HG03135 (cell line): ENCODE measurements around the gene CSH1.
A peak's percentile ranks its signal among the peaks of the same experiment; 100 is the strongest.
"Not testable (repeated sequence)": the region's sequence is repeated elsewhere in the genome, so short reads cannot be mapped to it uniquely, and the experiment has no call there.

Source experiments
- ATAC-seq: cut with Tn5 transposase; IDR thresholded peaks from one replicate; pipeline ENCODE4 v1.9.1; 2021; ENCODE audit warnings: mild to moderate bottlenecking, moderate library complexity; ENCODE audit not compliant: unreplicated experiment

CSH1 gene

DNA sequence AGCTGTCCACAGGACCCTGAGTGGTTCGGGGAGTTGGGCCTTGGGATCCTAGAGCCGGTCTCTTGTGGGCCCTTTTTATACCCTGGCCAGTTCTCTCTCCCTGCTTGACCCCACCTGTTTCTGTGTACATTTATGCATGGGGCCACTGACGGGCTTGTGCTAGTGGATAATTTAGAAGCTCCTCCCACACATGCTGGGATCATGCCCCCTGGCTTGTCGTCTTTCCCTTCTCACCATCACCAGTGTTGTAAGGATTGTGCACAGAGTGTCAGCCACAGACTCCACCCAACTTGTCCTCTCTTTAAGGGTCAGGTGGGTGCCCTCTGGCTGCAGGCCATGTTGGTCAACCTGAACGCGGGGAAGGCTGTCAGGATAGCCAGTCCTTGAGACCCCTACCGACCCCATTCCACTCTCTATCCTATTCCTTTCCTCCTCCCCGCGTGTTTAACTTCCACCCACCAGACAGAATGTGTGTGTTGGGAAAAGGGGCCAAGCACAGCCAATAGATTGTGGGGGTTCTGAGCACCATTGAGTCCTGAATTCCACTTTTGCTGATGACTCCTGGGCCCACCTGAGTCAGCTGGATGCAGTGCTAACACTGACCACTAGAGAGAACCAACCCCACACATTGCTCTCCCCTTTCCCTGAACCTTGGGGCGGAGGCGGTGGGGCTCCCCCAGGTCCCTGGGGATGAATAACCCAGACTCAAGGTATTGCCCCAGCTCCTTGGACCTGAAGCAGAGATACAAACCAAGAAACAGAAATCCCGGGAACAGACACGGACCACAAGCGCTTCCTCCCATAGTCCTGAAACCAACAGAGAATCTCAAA lies at the start of gene CSH1:
CSH1 (minus strand) TSS at position 51 of the 831 bp plus-strand sequence. CDS start 63 bp downstream, outside the sequence.
- ATAC-seq: not testable (repeated sequence)

DNA sequence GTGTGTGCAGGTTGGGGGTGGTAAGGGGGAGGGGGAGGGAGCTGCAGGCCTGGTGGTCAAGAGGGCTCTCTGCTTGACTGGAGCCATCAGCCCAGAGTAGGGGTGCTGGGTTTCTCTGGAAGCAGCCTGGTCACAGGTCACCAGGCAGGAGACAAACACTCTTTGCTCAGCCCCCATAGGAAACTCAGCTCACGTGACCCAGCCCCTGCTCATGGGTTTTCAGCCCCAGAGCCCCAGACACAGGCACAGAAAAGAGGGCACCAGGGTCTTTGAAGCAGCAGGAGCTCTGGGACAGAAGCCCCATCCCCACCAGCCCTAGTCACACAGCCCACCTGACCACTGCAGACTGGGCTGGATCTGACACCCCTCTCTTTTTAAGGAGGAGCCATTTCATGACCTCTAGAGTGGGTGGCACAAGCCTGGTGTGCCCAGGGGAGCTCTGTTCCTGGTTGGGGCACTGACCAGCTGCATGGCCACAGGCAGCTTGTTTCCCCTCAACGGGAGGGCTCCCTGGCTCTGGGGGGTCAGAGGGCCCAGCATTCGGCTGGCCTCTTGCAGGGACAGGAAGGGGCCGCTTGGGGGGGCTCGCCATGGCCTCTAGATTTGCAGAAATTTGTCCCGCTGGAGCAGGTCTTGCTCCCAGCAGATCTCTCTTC lies 49.5 kb upstream of the CSH1 start:
- peak; percentile 53 for ATAC-seq

DNA sequence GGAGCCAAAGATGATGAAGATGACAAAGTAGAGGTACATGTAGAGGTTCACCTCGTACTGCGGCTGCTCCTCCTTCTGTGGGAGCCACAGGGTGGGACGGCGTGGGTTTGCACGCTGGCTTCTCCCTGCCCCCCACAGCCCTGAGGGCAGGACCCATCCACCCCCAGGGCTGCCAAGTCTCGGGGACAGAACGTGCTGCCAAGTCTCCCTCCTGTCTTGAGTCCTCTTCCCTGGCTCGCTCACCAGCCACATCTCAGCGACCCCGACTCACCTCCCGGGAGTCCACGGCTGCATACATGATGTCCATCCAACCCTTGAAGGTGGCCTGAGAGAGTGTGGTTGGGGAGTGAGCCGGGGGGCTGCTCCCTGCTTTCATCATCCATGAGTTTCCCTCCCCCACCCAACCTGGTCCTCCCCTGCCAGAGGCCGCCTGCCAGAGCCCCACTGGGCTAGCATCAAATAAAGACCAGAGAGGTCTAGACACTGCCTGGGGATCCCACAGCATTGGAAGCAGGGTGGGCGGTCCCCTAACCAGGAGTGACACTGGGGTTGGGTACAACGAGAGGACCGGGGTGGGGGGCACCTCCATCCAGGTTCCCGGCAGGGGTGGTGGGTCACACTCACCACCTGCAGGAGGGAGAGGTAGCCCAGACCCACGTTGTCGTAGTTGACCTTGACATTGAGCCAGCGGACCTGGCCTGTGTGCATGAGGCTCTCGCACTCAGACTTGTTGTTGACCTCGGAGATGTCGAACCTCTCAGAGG lies 48.5 kb upstream of the CSH1 start:
- no peak for ATAC-seq

DNA sequence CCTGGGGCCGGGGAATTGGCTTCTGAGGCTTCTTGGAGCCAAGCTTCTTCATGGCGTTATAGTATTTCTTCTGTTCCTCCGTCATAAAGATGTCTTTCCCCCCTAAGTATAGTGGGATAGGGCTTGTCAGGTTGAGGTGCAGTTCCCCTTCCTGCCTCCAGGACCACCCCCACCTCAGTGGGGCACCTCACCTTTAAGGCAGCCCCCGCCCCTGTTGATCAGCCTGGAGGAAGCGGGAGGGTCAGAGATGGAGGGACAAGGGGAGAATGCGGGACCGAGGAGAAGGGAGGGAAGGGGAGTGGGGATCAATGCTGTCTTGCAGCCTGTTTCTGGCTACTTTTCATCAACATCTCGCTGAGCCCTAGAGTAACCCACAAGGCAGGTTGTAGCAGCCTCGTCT lies 47.4 kb upstream of the CSH1 start:
- no peak for ATAC-seq

DNA sequence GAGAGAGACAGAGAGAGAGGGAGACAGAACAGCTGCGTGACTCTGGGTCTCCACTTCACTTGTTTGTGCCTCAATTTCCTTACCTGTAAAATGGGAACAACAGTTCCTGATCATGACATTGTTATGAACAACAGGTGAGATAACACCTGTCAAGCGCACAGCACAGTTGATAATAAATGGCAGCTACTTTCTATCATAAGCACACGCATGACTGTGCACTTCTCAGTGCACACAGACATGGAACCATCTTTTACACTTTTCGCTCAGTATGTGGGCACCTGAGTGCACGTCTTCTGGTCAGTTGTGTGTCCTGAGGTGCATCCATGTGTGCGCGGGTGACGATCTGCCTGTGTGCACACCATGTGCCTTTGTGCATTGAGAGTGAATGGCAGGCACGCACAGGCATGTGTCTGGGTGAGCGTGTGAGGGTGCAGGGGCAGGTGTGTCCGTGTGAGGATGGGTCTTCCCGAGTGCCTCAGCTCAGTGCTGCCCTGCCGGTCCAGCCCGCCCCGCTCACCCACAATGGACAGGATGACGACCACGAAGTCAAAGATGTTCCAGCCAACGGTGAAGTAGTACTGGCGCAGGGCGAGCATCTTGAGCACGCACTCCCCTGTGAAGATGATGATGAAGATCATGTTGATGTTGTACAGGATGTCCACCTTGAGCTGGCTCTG lies 46.1 kb upstream of the CSH1 start:
- no peak for ATAC-seq

DNA sequence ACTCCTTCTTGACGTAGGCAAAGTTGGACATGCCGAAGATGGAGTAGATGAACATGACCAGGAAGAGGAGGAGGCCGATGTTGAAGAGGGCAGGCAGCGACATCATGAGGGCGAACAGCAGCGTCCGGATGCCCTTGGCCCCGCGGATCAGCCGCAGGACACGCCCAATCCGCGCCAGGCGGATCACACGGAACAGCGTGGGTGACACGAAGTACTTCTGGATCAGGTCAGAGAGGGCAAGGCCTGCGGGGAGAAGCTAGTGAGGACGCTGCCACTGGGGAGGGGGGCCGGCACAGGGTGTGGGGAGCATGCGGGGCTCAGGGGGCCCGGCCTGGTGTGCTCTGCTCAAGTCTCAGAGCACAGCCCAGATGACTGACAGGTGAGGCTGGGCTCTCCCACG lies 45.4 kb upstream of the CSH1 start:
- no peak for ATAC-seq

DNA sequence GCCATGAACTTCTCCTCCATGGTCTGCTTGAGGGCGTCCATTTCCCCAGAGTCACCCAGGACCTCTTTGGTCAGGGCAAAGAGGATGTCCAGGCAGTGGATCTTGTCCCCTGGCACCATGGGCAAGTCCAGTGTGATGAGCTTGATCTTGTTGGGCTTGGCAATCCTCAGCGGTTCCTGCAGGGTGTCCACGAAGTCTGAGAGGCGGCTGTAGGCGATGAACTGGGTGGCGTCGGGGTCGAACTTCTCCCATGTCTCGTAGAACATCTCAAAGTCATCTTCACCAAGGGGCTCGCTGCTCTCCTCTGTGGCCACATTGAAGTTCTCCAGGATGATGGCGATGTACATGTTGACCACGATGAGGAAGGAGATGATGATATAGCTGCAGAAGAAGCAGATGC lies 44.8 kb upstream of the CSH1 start:
- no peak for ATAC-seq

DNA sequence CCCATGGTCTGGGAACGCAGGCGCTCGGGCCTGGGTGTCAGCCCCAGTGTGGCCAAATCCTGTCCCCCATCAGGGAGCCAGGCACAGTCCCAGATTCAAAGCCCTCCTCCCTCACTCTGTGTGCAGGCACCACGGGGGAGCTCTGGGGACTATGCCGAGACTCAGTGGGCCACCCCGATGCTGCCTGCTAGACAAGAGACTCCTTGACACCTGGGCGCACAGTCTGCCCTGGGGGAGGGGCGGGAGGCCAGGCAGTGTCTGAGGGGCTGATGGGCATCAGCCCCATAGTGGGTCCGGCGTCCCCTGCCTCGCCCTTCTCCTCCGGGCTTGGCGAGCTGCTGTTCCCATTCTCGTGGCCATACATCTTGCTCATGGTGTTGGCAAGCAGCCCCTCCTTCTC lies 44.2 kb upstream of the CSH1 start:
- no peak for ATAC-seq

DNA sequence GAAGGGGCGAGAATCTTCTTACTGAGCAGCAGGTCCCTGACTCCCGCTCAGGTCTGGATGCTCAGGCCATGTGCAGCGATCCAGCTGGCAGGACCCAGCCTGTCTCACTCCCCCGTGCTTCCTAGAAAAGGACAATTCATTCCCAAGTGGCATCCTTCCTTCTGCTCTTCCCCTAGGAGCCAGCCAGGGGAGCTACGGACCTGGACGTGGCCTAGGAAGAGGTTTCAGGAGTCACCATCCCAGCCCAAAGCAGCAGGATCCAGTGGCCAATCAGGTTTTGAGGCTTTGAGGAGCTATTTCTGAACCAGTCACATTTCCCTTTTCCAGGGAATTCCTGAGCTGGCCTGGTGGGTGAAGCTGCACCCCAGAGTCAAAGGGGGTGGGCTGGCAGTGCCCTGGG lies 43.5 kb upstream of the CSH1 start:
- ATAC-seq: no peak

DNA sequence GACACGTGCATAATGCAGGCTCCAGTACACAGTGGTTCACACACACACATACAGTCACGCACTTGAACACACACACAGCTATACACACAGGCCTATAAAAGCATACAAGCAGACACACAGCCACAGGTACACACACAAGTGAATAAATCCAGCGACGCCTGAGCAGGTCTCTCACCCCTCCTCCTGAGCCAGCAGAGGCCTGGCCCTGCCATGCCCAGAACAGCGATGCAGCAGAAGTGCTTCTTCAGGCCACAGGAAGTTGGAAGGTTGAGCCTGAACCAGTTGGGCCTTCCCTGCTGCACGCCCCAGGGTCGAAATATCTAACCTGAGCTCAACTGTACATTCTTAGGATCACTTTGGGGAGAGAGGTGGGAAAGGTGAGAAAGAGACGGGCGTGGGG lies 43.0 kb upstream of the CSH1 start:
- no peak for ATAC-seq

DNA sequence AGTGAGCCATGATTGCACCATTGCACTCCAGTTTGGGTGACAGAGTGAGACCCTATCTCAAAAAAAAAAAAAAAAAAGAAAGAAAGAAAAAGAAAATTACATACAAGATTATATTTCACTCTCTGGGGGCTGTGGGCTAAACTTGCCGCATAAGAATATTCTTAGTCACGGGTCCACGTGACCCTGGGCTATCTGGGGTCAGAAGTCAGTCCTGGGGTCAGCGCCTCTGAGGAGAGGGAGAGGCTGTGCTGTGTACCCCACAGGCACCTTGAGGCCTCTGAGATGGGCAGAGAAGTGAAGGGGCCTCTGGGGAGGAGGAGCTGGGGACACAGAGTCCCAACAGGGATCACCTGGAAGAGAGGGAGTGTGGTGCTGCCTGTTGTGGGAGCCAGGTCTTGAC lies 41.5 kb upstream of the CSH1 start:
- no peak for ATAC-seq

DNA sequence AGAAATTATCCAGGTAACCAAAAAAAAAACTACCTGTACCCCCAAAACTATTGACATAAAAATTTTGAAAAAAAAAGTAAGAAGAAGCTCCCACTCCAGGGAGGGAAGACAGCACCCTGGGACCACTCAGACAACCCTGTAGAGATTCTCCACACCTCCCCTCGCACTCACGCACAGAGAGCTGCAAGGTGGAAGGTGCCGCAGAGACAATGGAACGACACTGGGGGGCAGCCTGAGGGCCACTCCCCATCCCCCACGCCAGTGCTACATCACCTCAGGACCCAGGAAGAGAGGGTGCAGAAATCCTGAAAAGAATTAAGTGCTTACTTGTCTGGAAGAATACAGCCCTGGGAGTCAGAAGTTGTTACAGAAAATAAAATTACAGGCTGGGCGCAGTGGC lies 40.9 kb upstream of the CSH1 start:
- no peak for ATAC-seq

DNA sequence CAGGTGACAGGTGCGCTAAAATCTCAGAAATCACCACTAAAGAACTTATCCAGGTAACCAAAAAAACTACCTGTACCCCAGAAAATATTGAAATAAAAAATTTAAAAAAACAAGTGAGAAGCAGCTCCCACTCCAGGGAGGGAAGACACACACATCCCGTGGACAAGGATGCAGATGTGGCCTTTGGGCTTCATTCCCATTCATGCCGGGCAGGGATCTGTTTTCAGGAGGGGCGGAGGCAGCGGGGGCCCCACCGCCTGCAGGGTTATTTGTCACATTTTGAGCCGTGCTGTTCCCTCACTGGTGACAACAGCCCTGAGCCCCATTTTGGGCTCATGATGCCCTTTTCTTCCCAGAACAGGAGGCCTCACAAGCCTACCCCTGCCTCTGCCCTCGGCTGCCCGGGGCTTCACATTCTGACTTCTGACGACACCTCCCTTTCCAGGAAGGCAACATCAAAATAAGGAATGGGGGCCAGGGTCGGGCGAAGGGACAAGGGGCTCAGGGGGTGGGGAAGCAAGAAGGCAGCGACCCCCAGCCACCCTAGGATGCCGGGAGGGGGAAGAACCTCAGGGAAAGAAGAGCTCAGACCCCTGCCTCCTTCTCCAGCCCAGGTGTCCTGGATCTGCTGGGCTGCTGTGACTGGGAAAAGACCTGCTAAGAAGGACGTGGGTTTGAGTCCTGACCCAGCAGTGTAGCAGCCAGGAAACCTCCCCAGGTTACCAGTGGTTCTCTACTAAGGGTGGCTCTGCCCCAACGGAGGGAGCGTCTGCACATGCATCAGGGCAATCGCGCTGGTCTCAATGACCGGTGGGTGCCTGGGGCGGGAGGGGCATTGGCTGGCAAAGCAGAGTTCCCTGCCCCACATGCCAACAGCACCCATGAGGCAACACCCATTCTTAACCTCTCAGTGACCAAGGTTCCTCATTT lies 38.1 kb upstream of the CSH1 start:
- ATAC-seq: no peak

DNA sequence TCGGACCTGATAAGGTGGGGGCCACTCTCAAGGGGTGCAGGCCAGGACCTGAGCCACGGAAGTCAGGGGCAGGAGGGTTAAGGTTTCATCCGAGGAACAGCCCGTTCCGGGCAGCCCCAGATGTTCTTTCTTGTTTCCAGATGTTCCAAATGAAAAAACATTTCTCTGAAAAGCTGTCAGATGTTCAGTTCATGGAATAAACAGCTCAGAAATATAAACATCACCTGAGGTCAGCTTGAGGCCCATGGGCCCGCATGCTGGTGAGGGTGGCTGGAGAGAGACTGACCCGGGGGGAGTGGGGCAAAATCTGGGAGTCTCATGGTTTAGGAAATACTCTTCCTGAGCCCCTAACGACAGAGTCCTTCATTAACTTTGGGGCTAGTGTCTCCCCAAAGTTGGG lies 37.2 kb upstream of the CSH1 start:
- no peak for ATAC-seq

DNA sequence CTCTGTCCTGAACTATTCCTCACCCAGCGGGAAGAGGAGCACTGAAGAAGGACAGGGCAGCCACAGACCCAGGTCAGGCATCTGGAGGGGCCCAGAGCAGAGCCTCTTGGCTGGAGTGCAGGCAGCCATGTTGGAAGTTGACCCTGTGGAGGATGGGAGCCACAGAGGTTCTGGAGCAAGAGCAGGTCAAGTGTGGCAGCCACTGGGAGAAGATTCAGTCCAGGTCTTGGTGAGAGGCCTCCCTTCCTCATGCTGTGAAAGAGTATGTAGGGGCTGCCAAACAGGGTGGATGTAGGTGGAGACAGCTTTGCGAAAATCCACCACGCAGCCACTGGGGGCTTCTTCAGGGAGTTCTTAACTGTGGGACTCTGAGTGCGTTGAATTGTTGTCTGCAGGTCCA lies 36.3 kb upstream of the CSH1 start:
- no peak for ATAC-seq

DNA sequence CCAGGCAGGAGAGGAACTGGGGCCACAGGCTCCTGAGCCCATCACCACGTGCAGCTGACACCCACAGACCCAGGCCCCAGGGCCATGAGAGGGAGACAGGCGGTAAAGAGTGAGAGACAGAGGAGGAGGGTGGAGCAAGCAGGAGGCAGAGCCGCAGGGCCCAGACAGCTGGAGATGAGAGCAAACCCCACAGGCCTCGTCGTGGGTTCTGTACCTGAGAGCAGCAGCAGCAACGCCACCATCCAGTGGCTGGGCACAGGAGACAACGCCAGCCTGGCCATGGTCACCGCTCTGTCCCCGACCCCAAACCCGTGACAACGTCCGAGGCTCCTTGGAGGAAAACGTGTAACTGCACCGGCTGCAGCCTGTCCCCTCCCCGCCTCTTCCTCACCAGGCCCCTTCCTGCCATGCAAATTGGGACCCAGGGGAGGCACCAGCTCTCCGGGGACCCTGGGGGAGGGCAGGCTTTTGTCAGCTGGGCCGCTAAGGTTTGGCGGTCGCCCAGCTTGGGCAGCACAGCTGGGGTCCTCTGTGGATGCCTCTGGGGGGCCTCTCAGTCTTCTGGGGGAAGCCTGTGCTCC lies 35.7 kb upstream of the CSH1 start, which contains the start of gene CD79B:
CD79B (minus strand) TSS at position 351 of the 581 bp plus-strand sequence; CDS start at position 281, 70 bp downstream.
- peak; percentile 80 for ATAC-seq

DNA sequence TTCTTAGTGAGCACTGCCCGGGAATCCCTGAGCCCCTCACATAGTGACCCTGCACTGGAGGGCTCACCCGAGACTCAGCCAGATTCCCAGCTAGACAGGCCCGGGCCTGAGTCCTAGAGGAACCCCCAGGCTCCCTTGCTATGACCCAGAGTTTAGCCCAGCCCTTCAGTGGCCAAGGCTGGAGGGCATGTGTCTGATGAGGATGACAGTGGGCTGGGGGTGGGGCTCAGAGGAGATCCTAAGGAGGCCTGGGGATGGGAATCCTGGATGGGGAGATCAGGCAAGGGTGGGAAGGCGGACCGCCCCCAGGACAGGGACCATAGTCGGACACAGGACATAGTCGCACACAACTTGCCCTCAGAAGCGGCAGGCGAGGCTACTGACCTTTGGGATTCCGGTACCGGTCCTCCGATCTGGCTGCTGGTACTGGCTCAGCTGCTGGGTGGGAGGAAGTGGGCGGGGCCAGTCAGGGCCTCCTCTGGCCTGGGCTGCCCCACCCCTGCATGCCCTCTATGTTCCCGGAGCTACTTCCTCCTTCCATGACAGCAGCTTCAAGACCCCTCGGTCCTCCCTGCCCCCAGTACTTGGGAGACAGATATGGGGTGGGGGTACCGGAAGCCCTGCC lies 34.7 kb upstream of the CSH1 start:
- no peak for ATAC-seq

DNA sequence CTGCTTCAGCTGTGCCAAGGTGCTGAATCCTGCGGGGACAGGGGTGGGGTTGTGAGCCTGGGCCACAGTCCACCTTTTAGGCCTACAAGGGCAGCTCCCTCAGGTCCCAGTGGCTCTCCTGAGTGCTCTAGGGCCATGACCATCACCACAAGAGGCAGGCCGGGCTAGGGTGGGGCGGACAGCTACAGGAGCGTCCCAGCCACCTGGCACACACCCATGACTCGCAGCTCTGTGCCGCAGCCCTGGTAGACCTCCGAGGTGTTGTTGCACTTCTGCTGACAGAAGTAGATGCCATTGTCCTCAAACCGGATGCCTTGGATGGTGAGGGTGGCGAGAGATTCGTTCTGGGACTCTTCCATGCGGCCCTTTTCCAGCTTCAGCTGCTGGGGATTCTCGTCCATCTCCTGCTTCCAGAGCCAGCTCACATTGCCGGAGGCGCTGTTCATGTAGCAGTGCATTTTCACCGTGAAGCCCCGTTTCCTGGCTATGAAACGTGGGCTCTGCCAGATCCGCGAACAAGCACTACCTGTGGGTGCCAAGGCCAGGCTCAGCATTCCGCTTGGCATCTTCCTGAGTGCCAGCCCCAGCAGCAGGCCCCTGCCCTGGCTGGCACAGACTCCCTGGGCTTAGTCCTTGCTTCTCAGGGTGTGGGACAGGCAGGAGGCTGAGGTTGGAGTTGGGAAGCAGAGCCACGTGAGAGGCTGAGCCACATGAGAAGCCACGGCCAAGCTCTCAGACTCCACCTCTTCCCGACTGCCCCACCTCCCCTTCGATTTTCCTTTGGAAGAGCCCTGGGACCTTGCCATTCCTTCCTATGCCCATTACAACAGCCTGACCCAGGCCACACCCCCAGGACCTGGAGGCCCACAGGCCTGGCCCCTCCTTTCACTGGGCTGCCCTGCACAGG lies 33.7 kb upstream of the CSH1 start:
- ATAC-seq: no peak
